D721Med (cell line): Measurements from ENCODE around the gene SAMM50.
A peak's percentile ranks its signal among the peaks of the same experiment; 100 is the strongest.

Source experiments
- DNase-seq: peaks from one replicate; pipeline ENCODE4 v3.0.0; 2011; ENCODE audit warnings: low spot score; ENCODE audit not compliant: insufficient read length
- FAIRE-seq: peaks from 2 replicates; lab custom pipeline; 2011; peaks lifted over from hg19 to GRCh38; lab: Jason Lieb, UNC
- CTCF ChIP-seq: IDR thresholded peaks from 2 replicates; pipeline ENCODE4 v1.5.1; 2012; ENCODE audit warnings: mild to moderate bottlenecking, control low read depth; ENCODE audit not compliant: insufficient read depth; ENCODE audit errors: missing control alignments

Gene SAMM50

GRCh38 chr22:43925433-43926348, 29.6 kb upstream of the SAMM50 start:
- peak; percentile 77 for DNase-seq
- TF ChIP-seq CTCF = no peak
- FAIRE-seq = no peak

GRCh38 chr22:43926349-43926710, 28.9 kb upstream of the SAMM50 start:
- no peak for TF ChIP-seq CTCF
- FAIRE-seq (no peak), DNase-seq (no peak)

- TF ChIP-seq CTCF = no peak
- DNase-seq (no peak), FAIRE-seq (no peak)
These were observed 26.8 kb upstream of the SAMM50 start for GRCh38 chr22:43928468-43928867.

GRCh38 chr22:43928908-43929307, 26.3 kb upstream of the SAMM50 start:
- DNase-seq = no peak
- no peak for TF ChIP-seq CTCF
- no peak for FAIRE-seq

- no peak for FAIRE-seq
- no peak for TF ChIP-seq CTCF
- DNase-seq = no peak
These were observed 23.5 kb upstream of the SAMM50 start for GRCh38 chr22:43931771-43932170.

GRCh38 chr22:43941449-43941848, 13.8 kb upstream of the SAMM50 start:
- no peak for FAIRE-seq
- no peak for DNase-seq
- TF ChIP-seq CTCF = no peak

GRCh38 chr22:43944670-43945430, 10.4 kb upstream of the SAMM50 start:
- FAIRE-seq = no peak
- no peak for DNase-seq
- TF ChIP-seq CTCF = no peak
